Tracheal epithelial cell (primary cell): ENCODE results near the gene SLC9A4. TPM values are rescaled to one million over a fixed set of nuclear protein-coding genes. Genes with fewer than 3 reads are reported as not detected.

Experiments
- total RNA-seq: library from RNA; depleted of rRNA; stranded (reverse); fragments of >200 nt; gene quantifications from 2 replicates; pipeline ENCODE4 v1.2.1, GENCODE V29; 2014

SLC9A4 gene
- 2.7 TPM in 1 of 2 replicates, not detected in the other for total RNA-seq

GRCh38 chr2:102473020-102473419, at the start of gene SLC9A4:
SLC9A4 (plus strand) TSS chr2:102473226; CDS start chr2:102473760, 534 bp downstream.

Other genes with a start within 250 kb of the SLC9A4 start
- 7.5 and 11.6 TPM in 2 replicates for gene IL1RL1, start 161.7 kb upstream of the SLC9A4 start, total RNA-seq
- 4.3 and 5.1 TPM in 2 replicates for gene IL18R1, start 117.4 kb upstream of the SLC9A4 start, total RNA-seq
- 0.48 TPM in 1 of 2 replicates, not detected in the other for gene IL18RAP, start 50.1 kb upstream of the SLC9A4 start, total RNA-seq
- gene SLC9A2, start 146.3 kb downstream of the SLC9A4 start, total RNA-seq: under 0.01 and 1.2 TPM in 2 replicates